Activated CD4-positive, alpha-beta memory T cell treated with anti-CD3 and anti-CD28 coated beads, Interleukin-2, amount 10 ng/mL, durations not matched to agents 7 days and 5 days (primary cell): ENCODE measurements around the gene TMEM63B. TPM values are rescaled to one million over a fixed set of nuclear protein-coding genes. Genes with fewer than 3 reads are reported as not detected.

Experiments
- CTCF ChIA-PET: fragments of 350-600 bp; sonication (Branson Sonifier 250); formaldehyde crosslinking; loops from one replicate; lab custom pipeline; 2021; ENCODE audit warnings: antibody characterized with exemption, inconsistent platforms; lab: Charles Lee
- POLR2A ChIA-PET: fragments of 350-600 bp; sonication (Branson Sonifier 250); formaldehyde crosslinking; loops from one replicate; lab custom pipeline; 2021; ENCODE audit warnings: antibody characterized with exemption; lab: Charles Lee
- DNase-seq: peaks from one replicate; pipeline ENCODE4 v3.0.0-alpha.2; 2020
- H3K27ac Mint-ChIP-seq: one replicate; pipeline ENCODE4 v1.8.0; 2021; ENCODE audit warnings: mild to moderate bottlenecking, mixed read lengths
- H3K27me3 Mint-ChIP-seq: one replicate; pipeline ENCODE4 v1.8.0; 2021; ENCODE audit warnings: mixed read lengths
- H3K36me3 Mint-ChIP-seq: one replicate; pipeline ENCODE4 v1.8.0; 2021; ENCODE audit warnings: low read depth, mixed read lengths
- H3K4me1 Mint-ChIP-seq: one replicate; pipeline ENCODE4 v1.8.0; 2021; ENCODE audit warnings: mixed read lengths
- H3K4me3 Mint-ChIP-seq: one replicate; pipeline ENCODE4 v1.8.0; 2021; ENCODE audit warnings: mild to moderate bottlenecking, mixed read lengths
- H3K9me3 Mint-ChIP-seq: one replicate; pipeline ENCODE4 v1.8.0; 2021; ENCODE audit warnings: mixed read lengths
- total RNA-seq, 2 experiments: library from RNA; stranded (reverse); gene quantifications; one replicate each; pipeline ENCODE4 v1.2.3, GENCODE V29; 2021

The TMEM63B gene
- total RNA-seq, 2 experiments from 2014 or later, result 14.7 to 15.5 TPM

- DNase-seq, result no peak
- H3K27ac Mint-ChIP-seq, result no peak overlapping the region
- H3K36me3 Mint-ChIP-seq, result no peaks in the 10 kb centered on the region
- no peaks in the 10 kb centered on the region for H3K27me3 Mint-ChIP-seq
- H3K4me3 Mint-ChIP-seq, result no peak overlapping the region
- POLR2A ChIA-PET, result no interaction called here
- peaks cover 5% of the 10 kb centered on the region for H3K4me1 Mint-ChIP-seq
- H3K9me3 Mint-ChIP-seq, result no peaks in the 10 kb centered on the region
- CTCF ChIA-PET, result no interaction called here
These were observed 29.3 kb downstream of the TMEM63B start for GRCh38 chr6:44156494-44157151.

GRCh38 chr6:44157152-44157521 is 29.8 kb downstream of the TMEM63B start:
- Mint-ChIP-seq H3K4me3 (no peak overlapping the region), H3K36me3 (no peaks in the 10 kb centered on the region), H3K27me3 (no peaks in the 10 kb centered on the region), H3K9me3 (no peaks in the 10 kb centered on the region), H3K4me1 (peaks cover 4% of the 10 kb centered on the region), H3K27ac (no peak overlapping the region)
- CTCF ChIA-PET, result no interaction called here
- DNase-seq, result no peak
- POLR2A ChIA-PET, result no interaction called here

GRCh38 chr6:44158770-44159228 is 31.4 kb downstream of the TMEM63B start, which contains the start of gene CAPN11:
Gene CAPN11 (plus strand): TSS chr6:44158820. CDS start chr6:44158849, 29 bp downstream.
- Mint-ChIP-seq H3K27ac (no peak within 1 kb of the TSS), H3K36me3 (no peaks in the 10 kb centered on the region), H3K27me3 (peaks cover 9% of the 10 kb centered on the region), H3K4me3 (no peak within 1 kb of the TSS), H3K4me1 (peaks cover 6% of the 10 kb centered on the region), H3K9me3 (no peaks in the 10 kb centered on the region)
- CTCF ChIA-PET, result no interaction called here
- POLR2A ChIA-PET, result no interaction called here
- DNase-seq, result no peak

- ChIA-PET CTCF (interaction anchor here (2.7 kb wide), 1 partner anchor 10 kb away, joined by 9 read pairs; no protein-coding TSS in a partner anchor), POLR2A (interaction anchor here (0.6 to 2.0 kb wide), 2 partner anchors 59 to 85 kb away, joined by 5 read pairs; partner anchors contain the start of gene HSP90AB1)
- no peak overlapping the region for H3K4me3 Mint-ChIP-seq
- H3K9me3 Mint-ChIP-seq, result no peaks in the 10 kb centered on the region
- peaks cover 32% of the 10 kb centered on the region for H3K27me3 Mint-ChIP-seq
- no peak overlapping the region for H3K27ac Mint-ChIP-seq
- no peaks in the 10 kb centered on the region for H3K36me3 Mint-ChIP-seq
- DNase-seq, result no peak
- peaks cover 4% of the 10 kb centered on the region for H3K4me1 Mint-ChIP-seq
These were observed 34.6 kb downstream of the TMEM63B start for GRCh38 chr6:44161997-44162338.

GRCh38 chr6:44162876-44163625 is 35.7 kb downstream of the TMEM63B start:
- peaks cover 34% of the 10 kb centered on the region for H3K27me3 Mint-ChIP-seq
- H3K4me1 Mint-ChIP-seq, result peaks cover 4% of the 10 kb centered on the region
- H3K9me3 Mint-ChIP-seq, result no peaks in the 10 kb centered on the region
- H3K4me3 Mint-ChIP-seq, result no peak overlapping the region
- DNase-seq, result no peak
- ChIA-PET POLR2A (interaction anchor here (2.0 kb wide), 1 partner anchor 84 kb away, joined by 5 read pairs; the partner anchor contains the start of gene HSP90AB1), CTCF (interaction anchor here (2.7 kb wide), 1 partner anchor 9 kb away, joined by 9 read pairs; no protein-coding TSS in a partner anchor)
- no peak overlapping the region for H3K27ac Mint-ChIP-seq
- no peaks in the 10 kb centered on the region for H3K36me3 Mint-ChIP-seq

- POLR2A ChIA-PET, result no interaction called here
- H3K27me3 Mint-ChIP-seq, result peaks cover 46% of the 10 kb centered on the region
- no peak for DNase-seq
- no peak overlapping the region for H3K4me3 Mint-ChIP-seq
- H3K36me3 Mint-ChIP-seq, result no peaks in the 10 kb centered on the region
- no peaks in the 10 kb centered on the region for H3K9me3 Mint-ChIP-seq
- peaks cover 2% of the 10 kb centered on the region for H3K4me1 Mint-ChIP-seq
- H3K27ac Mint-ChIP-seq, result no peak overlapping the region
- CTCF ChIA-PET, result no interaction called here
These were observed 38.8 kb downstream of the TMEM63B start for GRCh38 chr6:44166116-44166515.

- Mint-ChIP-seq H3K27ac (no peak overlapping the region), H3K4me1 (peaks cover 2% of the 10 kb centered on the region), H3K27me3 (peaks cover 46% of the 10 kb centered on the region), H3K36me3 (no peaks in the 10 kb centered on the region), H3K9me3 (no peaks in the 10 kb centered on the region), H3K4me3 (no peak overlapping the region)
- ChIA-PET CTCF (no interaction called here), POLR2A (no interaction called here)
- DNase-seq, result no peak
These were observed 39.3 kb downstream of the TMEM63B start for GRCh38 chr6:44166591-44167184.

- H3K36me3 Mint-ChIP-seq, result no peaks in the 10 kb centered on the region
- no peak for DNase-seq
- H3K27me3 Mint-ChIP-seq, result peaks cover 50% of the 10 kb centered on the region
- ChIA-PET CTCF (no interaction called here), POLR2A (no interaction called here)
- peaks cover 3% of the 10 kb centered on the region for H3K4me1 Mint-ChIP-seq
- H3K4me3 Mint-ChIP-seq, result no peak overlapping the region
- H3K27ac Mint-ChIP-seq, result no peak overlapping the region
- H3K9me3 Mint-ChIP-seq, result no peaks in the 10 kb centered on the region
These were observed 40.2 kb downstream of the TMEM63B start for GRCh38 chr6:44167567-44167966.

- ChIA-PET CTCF (interaction anchor here (0.9 to 1.5 kb wide), 3 partner anchors 52 to 169 kb away, joined by 3 read pairs; no protein-coding TSS in a partner anchor), POLR2A (interaction anchor here (1.3 to 1.5 kb wide), 2 partner anchors 73 to 78 kb away, joined by 3 to 4 read pairs; no protein-coding TSS in a partner anchor)
- Mint-ChIP-seq H3K36me3 (no peaks in the 10 kb centered on the region), H3K27ac (no peak overlapping the region), H3K9me3 (no peaks in the 10 kb centered on the region), H3K4me3 (no peak overlapping the region), H3K27me3 (peaks cover 45% of the 10 kb centered on the region), H3K4me1 (peaks cover 3% of the 10 kb centered on the region)
- DNase-seq, result no peak
These were observed 41.8 kb downstream of the TMEM63B start for GRCh38 chr6:44169154-44169553.

- Mint-ChIP-seq H3K9me3 (no peaks in the 10 kb centered on the region), H3K4me1 (peaks cover 3% of the 10 kb centered on the region), H3K27ac (no peak overlapping the region), H3K27me3 (peaks cover 44% of the 10 kb centered on the region), H3K4me3 (no peak overlapping the region), H3K36me3 (no peaks in the 10 kb centered on the region)
- ChIA-PET POLR2A (interaction anchor here (1.3 to 1.5 kb wide), 2 partner anchors 72 to 78 kb away, joined by 3 to 4 read pairs; no protein-coding TSS in a partner anchor), CTCF (interaction anchor here (1.5 kb wide), 1 partner anchor 168 kb away, joined by 3 read pairs; no protein-coding TSS in a partner anchor)
- no peak for DNase-seq
These were observed 42.7 kb downstream of the TMEM63B start for GRCh38 chr6:44169886-44170570.

GRCh38 chr6:44171899-44172546 is 44.7 kb downstream of the TMEM63B start:
- H3K27ac Mint-ChIP-seq, result no peak overlapping the region
- H3K4me3 Mint-ChIP-seq, result no peak overlapping the region
- DNase-seq, result no peak
- peaks cover 12% of the 10 kb centered on the region for H3K4me1 Mint-ChIP-seq
- H3K36me3 Mint-ChIP-seq, result no peaks in the 10 kb centered on the region
- no peaks in the 10 kb centered on the region for H3K9me3 Mint-ChIP-seq
- ChIA-PET CTCF (interaction anchor here (0.7 to 2.0 kb wide), 16 partner anchors 10 to 714 kb away, joined by 3 to 10 read pairs (median 5); no protein-coding TSS in a partner anchor), POLR2A (no interaction called here)
- H3K27me3 Mint-ChIP-seq, result peaks cover 29% of the 10 kb centered on the region
